Transverse colon (tissue), 4 donors: ENCODE measurements around the gene C1orf198. TPM values are rescaled to one million over a fixed set of nuclear protein-coding genes. Genes with fewer than 3 reads are reported as not detected.

ENCODE experiments used
- DNase-seq: peaks from one replicate; pipeline ENCODE4 v3.0.0-alpha.2; 2019
- H3K27ac ChIP-seq, 4 donors: fragments of 200-600 bp; sonication (generic); 2 replicates each; pipeline ENCODE4 v1.5.1; 2016 to 2018; ENCODE audit warnings: inconsistent platforms in 4 of 4
- H3K27me3 ChIP-seq: fragments of 200-600 bp; sonication (generic); 2 replicates; pipeline ENCODE4 v1.5.1; 2017; ENCODE audit warnings: inconsistent platforms
- H3K36me3 ChIP-seq, 4 donors: fragments of 200-600 bp; sonication (generic); 2 replicates each; pipeline ENCODE4 v1.5.1; 2017 to 2019; ENCODE audit warnings: inconsistent platforms in 4 of 4
- H3K4me1 ChIP-seq, 4 donors: fragments of 200-600 bp; sonication (generic); 2 replicates each; pipeline ENCODE4 v1.5.1; 2017 to 2020; ENCODE audit warnings: inconsistent platforms in 4 of 4
- H3K4me3 ChIP-seq, 4 donors: fragments of 200-600 bp; sonication (generic); 1 replicate in 1 of 4; 2 replicates in 3 of 4; pipeline versions ENCODE4 v1.5.1 to v1.6.1; 2017 to 2019; ENCODE audit warnings: inconsistent platforms in 4 of 4
- H3K9me3 ChIP-seq, 2 donors: fragments of 200-600 bp; sonication (generic); 2 replicates each; pipeline ENCODE4 v1.5.1; 2017 to 2019; ENCODE audit warnings: inconsistent platforms in 2 of 2
- CTCF ChIP-seq, 5 experiments: fragments of 200-600 bp in 3 of 5; fragments of 450-650 bp in 2 of 5; sonication (generic) in 3 of 5; IDR thresholded peaks; 1 replicate in 2 of 5; 2 replicates in 3 of 5; pipeline ENCODE4 v1.5.1; 2016 to 2017; ENCODE audit warnings: antibody characterized with exemption in 5 of 5, inconsistent platforms in 3 of 5, mild to moderate bottlenecking in 2 of 5, moderate library complexity in 1 of 5
- EP300 ChIP-seq: sonication (generic); formaldehyde crosslinking; IDR thresholded peaks from one replicate; pipeline ENCODE4 v1.6.1; 2017; ENCODE audit warnings: antibody characterized with exemption, low read depth
- POLR2A ChIP-seq: fragments of 450-650 bp; IDR thresholded peaks from one replicate; pipeline ENCODE4 v1.6.1; 2016; ENCODE audit warnings: antibody characterized with exemption, mild to moderate bottlenecking, moderate library complexity
- POLR2AphosphoS5 ChIP-seq, 3 donors: sonication (generic); formaldehyde crosslinking; IDR thresholded peaks; one replicate each; pipeline ENCODE4 v1.6.1; 2016; ENCODE audit warnings: antibody characterized with exemption in 3 of 3
- WGBS, 2 donors: methylation state at CpG; one replicate each; pipeline ENCODE4 v1.1.5; 2018; ENCODE audit warnings: low coverage in 1 of 2; 5-methylcytosine and 5-hydroxymethylcytosine counted together
- in situ Hi-C, 4 donors: fragments of 200-750 bp; cut with MboI; loops; one replicate each; pipeline versions ENCODE4 v1.15.0 to v1.15.1; 2017; ENCODE audit warnings: low sequenced_read_pairs in 3 of 4, low pct_ligation_motif_present in 1 of 4, low pct_unique_long_range_greater_than_20kb in 1 of 4
- intact Hi-C: fragments of 100-400 bp; cut with DNase I; formaldehyde crosslinking; loops from one replicate; pipeline ENCODE4 v1.15.1; 2023; ENCODE audit warnings: low total_unique reads
- total RNA-seq, 4 donors: library from RNA; depleted of rRNA; stranded (reverse); fragments of >200 nt; gene quantifications; one replicate each; pipeline ENCODE4 v1.1.0, GENCODE V29; 2016

C1orf198 gene
- total RNA-seq, 4 donors from 2014 or later = 10.8 to 26.7 (median 18.2) TPM

- intact Hi-C loops (loop anchor here (10.0 kb wide), 1 partner anchor 412 kb away; no protein-coding TSS in a partner anchor), in situ Hi-C loops (loop anchor here in 3 of 4 donors (25.0 kb wide), 1 partner anchor 419 kb away; no protein-coding TSS in a partner anchor)
- WGBS, 2 donors = 89% methylated on average over 6 to 13 of the region's 13 CpGs
- Histone ChIP-seq H3K27me3 (no peaks in the 10 kb centered on the region), H3K4me1 (no peaks in the 10 kb centered on the region), H3K4me3 (no peak overlapping the region), H3K36me3 (no peaks in the 10 kb centered on the region), H3K9me3 (no peaks in the 10 kb centered on the region), H3K27ac (no peak overlapping the region)
- TF ChIP-seq POLR2AphosphoS5 (IDR thresholded peaks at IDR 0.05) = no peak
- no peak for TF ChIP-seq EP300
- TF ChIP-seq CTCF (IDR thresholded peaks at IDR 0.05) = no peak
- TF ChIP-seq POLR2A = no peak
- no peak for DNase-seq
Measured at GRCh38 chr1:230792691-230793462, 75.4 kb downstream of the C1orf198 start.

GRCh38 chr1:230791986-230792564 lies 76.2 kb downstream of the C1orf198 start:
- Histone ChIP-seq H3K27ac (no peak overlapping the region), H3K4me3 (no peak overlapping the region), H3K27me3 (no peaks in the 10 kb centered on the region), H3K9me3 (no peaks in the 10 kb centered on the region), H3K4me1 (no peaks in the 10 kb centered on the region), H3K36me3 (no peaks in the 10 kb centered on the region)
- in situ Hi-C loops = loop anchor here in 3 of 4 donors (25.0 kb wide), 1 partner anchor 420 kb away; no protein-coding TSS in a partner anchor
- WGBS, 2 donors = 65% methylated on average over 5 of the region's 5 CpGs; no CpG with 5 or more reads in 1 of the 2 donors
- DNase-seq = no peak
- intact Hi-C loops = loop anchor here (10.0 kb wide), 1 partner anchor 413 kb away; no protein-coding TSS in a partner anchor
- TF ChIP-seq CTCF (IDR thresholded peaks at IDR 0.05) (no peak), POLR2A (no peak), EP300 (no peak), POLR2AphosphoS5 (IDR thresholded peaks at IDR 0.05) (no peak)

GRCh38 chr1:230790026-230790425 lies 78.3 kb downstream of the C1orf198 start:
- intact Hi-C loops = loop anchor here (10.0 kb wide), 1 partner anchor 415 kb away; no protein-coding TSS in a partner anchor

More at GRCh38 chr1:230790026-230790425, 78.3 kb downstream of the C1orf198 start:
- Histone ChIP-seq H3K27me3 (no peaks in the 10 kb centered on the region), H3K27ac (no peak overlapping the region), H3K4me3 (no peak overlapping the region), H3K4me1 (no peaks in the 10 kb centered on the region), H3K9me3 (no peaks in the 10 kb centered on the region), H3K36me3 (no peaks in the 10 kb centered on the region)
- in situ Hi-C loops = loop anchor here in 3 of 4 donors (25.0 kb wide), 1 partner anchor 422 kb away; no protein-coding TSS in a partner anchor
- TF ChIP-seq POLR2AphosphoS5 (IDR thresholded peaks at IDR 0.05) (no peak), CTCF (IDR thresholded peaks at IDR 0.05) (no peak), EP300 (no peak), POLR2A (no peak)
- 40 to 76% methylated on average over 1 to 5 of the region's 5 CpGs for WGBS, 2 donors
- DNase-seq = no peak
